ENCODE results near the gene GULP1. TPM values are rescaled to one million over a fixed set of nuclear protein-coding genes. Genes with fewer than 3 reads are reported as not detected.

Gene GULP1
- total and polyA plus RNA-seq, 10 of the 15 experiments (the other 5 are each of a cell fraction or from before 2014, with no cell fraction given), result 0.02 to 1.3 (median 0.15) TPM; not detected in 5

- ChIA-PET POLR2A (no interaction called here), SMC1A (ENCODE audit: uncharacterized antibody, unreplicated experiment) (interaction anchor here (1.0 kb wide), 1 partner anchor 102 kb away, joined by 3 read pairs; no protein-coding TSS in a partner anchor), CTCF (no interaction called here), RAD21 (ENCODE audit: unreplicated experiment) (no interaction called here)
- TF ChIP-seq FOS (IDR thresholded peaks at IDR 0.05; ENCODE audit: borderline replicate concordance, extremely low read depth, insufficient read length) (no peak), ATF7 (IDR thresholded peaks at IDR 0.05; ENCODE audit: low read depth) (no peak), BHLHE40 (IDR thresholded peaks at IDR 0.05; ENCODE audit: borderline replicate concordance in 1 of 2, low read depth in 2 of 2, low read length in 1 of 2) (no peak), RELA (IDR thresholded peaks at IDR 0.05; ENCODE audit: borderline replicate concordance, partially characterized antibody) (no peak), RAD51 (IDR thresholded peaks at IDR 0.05) (no peak), ZBED1 (IDR thresholded peaks at IDR 0.05; ENCODE audit: borderline replicate concordance) (no peak), PAX5 (IDR thresholded peaks at IDR 0.05; ENCODE audit: borderline replicate concordance, low read depth, low read length) (no peak), ZNF592 (IDR thresholded peaks at IDR 0.05) (no peak)
- Histone ChIP-seq H3K4me3 (no peak overlapping the region), H3K4me1 (ENCODE audit: control insufficient read depth, insufficient read depth, low read length) (no peaks in the 10 kb centered on the region), H4K20me1 (ENCODE audit: control insufficient read depth, insufficient read depth) (no peaks in the 10 kb centered on the region), H3K27me3 (replicated peaks in 1 of 2; ENCODE audit: control insufficient read depth in 2 of 2, insufficient read depth in 2 of 2, low read length in 1 of 2) (peaks cover 4 to 12% of the 10 kb centered on the region in 2 experiments), H3K4me2 (ENCODE audit: control insufficient read depth, insufficient read depth) (no peak overlapping the region), H3K27ac (ENCODE audit: control insufficient read depth, insufficient read depth) (no peak overlapping the region), H3K9me3 (replicated peaks; ENCODE audit: control insufficient read depth, insufficient read depth, low read length) (no peaks in the 10 kb centered on the region), H3K36me3 (ENCODE audit: control insufficient read depth in 2 of 2, insufficient read depth in 2 of 2, low read length in 1 of 2) (no peaks in the 10 kb centered on the region), H3K9ac (ENCODE audit: control insufficient read depth, insufficient read depth, low read length) (no peak overlapping the region), H2AFZ (ENCODE audit: control insufficient read depth, low read depth, low read length) (no peak overlapping the region), H3K79me2 (ENCODE audit: control insufficient read depth, insufficient read depth, low read length) (no peaks in the 10 kb centered on the region)
- no TSS peak for BruUV-seq (replicated peaks)
- DNase-seq (ENCODE audit: low read depth, low spot score), result no peak
- FAIRE-seq, result no peak
- ATAC-seq, result no peak
- 50% methylated on average over 51 of the region's 54 CpGs for WGBS (ENCODE audit: insufficient coverage, insufficient replicate concordance, low lambda C conversion rate, missing lambda C conversion rate)
- intact Hi-C loops (cut with micrococcal nuclease; ENCODE audit: unreplicated experiment) (no loop called here), in situ Hi-C loops (cut with MboI) (no loop called here)
Observed at GRCh38 chr2:188292348-188293239, 920 bp downstream of the GULP1 start.
